GM19463 (cell line): ENCODE measurements around the gene PLXNB3.

Experiments
- ATAC-seq: cut with Tn5 transposase; IDR thresholded peaks from one replicate; pipeline ENCODE4 v1.9.1; 2021; ENCODE audit warnings: mild to moderate bottlenecking, moderate library complexity; ENCODE audit not compliant: unreplicated experiment

The PLXNB3 gene

DNA sequence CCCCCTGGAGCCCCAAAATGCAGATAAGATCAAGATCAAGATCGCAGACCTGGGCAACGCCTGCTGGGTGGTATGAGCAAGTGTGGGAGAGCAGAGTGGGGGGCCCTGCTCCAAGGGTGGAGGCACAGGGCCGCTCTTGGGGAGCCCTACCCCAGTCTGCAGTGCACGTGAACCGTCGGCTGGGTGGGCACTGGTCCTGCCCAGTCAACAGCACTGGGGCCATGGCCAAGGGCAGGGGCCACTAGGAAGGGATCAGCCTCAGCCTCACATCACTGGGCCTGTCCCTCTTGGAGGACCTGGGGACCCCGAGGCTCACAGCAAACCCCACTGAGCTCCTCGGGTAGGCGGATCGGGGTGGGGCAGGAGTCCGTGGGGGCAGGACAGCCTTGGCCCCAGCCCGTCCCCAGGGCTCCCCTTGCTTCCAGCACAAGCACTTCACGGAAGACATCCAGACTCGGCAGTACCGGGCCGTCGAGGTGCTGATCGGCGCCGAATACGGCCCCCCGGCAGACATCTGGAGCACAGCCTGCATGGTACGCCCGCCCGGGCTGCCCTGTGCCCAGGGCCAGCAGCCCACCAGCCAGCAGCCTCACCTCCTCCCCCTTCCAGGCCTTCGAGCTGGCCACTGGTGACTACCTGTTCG, 20.4 kb downstream of the PLXNB3 start:
- no peak for ATAC-seq

DNA sequence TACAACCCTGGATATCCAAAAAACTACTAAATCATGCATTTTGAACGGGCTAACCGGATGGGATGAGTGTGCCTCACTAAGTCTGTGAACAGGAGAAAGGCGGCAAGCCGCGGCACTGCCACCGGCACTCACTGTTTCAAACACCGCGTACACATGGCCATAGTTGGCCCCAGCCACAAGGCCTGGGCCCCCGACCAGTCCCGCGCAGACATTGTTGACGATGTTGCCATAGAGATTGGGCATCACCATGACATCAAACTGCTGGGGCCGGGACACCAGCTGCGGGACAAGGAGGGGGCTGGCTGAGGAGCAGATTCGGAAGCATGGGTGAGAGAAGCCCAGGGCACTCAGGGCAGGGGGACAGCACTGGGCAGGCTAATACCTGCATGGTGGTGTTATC, 22.6 kb downstream of the PLXNB3 start:
- no peak for ATAC-seq

DNA sequence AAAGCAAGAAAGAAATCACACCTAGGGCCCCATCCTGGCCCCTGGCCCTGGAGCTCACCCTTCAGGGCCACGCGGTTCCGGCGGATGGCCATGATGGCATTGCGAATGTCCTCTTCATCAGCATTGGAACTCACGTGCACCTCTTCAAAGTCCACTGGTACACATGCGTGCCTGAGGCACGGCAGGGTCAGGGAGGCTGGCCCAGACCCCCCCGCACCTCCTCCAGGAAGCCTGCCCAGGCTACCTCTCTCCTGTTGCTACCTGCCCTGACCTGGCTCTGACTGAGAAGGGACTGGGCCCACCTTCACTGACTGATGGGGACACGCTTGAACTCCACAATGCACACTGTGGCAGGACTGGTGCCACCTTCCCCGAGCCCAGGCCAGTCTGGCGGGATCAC, 25.6 kb downstream of the PLXNB3 start:
- no peak for ATAC-seq

DNA sequence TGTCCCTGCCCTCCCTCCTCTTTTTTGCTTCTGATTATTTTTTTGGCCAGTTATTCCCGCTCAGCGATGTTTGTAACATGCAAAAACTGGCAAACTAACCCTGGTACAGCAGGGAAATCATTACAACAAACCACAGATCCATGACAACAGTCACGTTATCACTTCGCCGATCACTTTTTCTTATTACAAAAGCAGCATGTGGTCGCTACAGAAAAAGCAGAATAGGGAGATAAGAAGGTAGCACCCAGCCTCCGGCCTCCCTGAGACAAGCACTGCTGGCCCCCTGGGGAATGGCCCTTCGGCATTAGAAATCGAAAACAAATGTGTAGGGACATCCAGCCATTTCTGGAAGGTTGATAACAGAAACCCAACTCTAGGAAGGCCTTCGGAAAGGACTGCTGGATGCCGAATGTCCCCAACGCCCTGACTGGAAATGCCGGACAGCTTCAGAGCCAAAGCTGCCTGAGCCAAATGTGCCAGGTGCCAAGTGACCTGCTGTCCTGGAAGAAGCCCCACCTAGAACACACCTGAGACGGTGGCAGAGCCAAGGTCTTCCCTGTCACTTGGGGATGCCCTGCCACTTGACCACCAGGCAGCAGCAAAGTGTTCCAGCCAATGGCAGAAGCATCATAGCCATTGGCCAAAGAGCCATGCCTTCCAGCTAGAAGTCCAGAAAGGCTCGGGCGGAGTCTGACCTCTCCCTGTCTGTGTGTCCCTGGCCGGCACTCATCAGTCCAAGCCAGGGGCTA, 27.2 kb downstream of the PLXNB3 start:
- ATAC-seq = no peak

DNA sequence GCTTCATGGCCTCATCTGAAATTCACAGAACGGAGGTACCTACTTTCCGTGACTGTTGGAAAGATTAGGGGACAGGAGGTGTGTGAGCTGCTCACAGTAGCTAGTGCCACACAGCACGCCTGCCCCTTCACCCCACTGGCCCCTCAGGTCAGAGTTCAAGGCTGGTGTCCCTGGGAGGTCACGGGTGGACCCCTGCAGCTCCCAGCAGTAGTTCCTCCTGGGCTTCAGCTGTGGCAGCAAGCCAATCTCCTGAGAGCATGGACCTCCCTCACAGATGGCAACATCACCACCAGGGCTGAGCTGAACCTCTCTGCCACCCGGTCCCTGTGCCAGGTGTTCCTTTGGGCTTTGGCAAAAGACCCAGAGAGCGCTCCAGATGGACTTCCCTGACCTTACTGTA, 28.3 kb downstream of the PLXNB3 start:
- ATAC-seq = no peak

DNA sequence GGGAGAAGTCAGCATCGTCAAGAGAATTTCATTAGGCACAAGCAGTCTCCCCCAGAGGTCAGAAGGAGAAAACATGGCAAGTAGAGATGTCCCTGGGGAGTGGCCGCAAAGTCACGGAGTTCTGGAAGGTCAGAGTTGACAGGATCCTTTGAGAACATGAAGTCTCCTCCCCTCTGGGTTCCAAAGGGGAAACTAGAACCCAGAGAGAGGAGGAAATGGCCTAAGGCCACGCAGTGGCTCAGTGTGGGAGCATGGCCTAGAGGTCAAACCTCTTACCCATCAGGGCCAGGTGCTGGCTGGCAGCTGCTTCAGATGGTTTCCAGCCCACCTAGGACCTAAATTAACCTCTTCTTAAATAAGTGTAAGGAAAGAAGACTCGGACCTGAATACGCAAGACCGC, 29.2 kb downstream of the PLXNB3 start:
- no peak for ATAC-seq

DNA sequence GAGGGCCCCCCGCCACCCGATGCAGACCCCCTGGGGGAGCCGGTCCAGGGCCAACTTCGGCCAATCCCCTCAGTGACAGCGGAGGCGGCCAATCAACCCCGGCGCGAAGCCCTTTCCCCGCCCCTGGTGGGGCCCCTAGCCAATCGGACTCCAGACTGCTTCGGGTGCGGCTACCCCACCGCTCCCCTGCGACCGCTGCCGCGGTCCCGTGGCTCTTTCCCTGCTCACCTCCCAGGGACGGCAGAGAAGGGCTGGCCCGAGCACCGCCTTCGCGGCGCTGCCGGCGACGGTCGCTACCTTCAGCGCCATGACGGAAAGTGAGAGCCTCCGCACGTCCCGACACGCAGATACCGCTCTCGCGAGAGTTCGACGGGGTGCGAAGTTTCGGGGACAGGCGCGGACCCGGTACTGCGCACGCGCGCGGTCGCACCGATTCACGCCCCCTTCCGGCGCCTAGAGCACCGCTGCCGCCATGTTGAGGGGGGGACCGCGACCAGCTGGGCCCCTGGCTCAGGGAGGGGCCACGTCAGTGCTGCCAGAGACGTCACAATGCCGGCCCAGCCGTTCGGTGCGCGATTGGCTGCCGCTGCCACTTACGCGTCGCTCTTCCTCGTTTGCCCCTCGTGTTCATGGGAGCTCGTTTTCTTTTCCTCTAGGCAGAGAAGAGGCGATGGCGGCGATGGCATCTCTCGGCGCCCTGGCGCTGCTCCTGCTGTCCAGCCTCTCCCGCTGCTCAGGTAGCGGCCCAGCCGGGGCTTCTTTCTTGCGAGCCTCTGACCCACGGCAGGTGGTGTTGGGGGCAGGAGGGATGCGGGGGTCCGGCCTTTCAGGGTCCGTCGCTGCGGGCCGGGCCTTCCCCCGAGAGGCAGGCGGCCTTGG, 30.2 kb downstream of the PLXNB3 start, which contains the start of the genes IDH3G and SSR4:
IDH3G (minus strand) TSS at position 358 of the 879 bp plus-strand sequence; CDS start at position 309, 49 bp downstream.
SSR4 (plus strand) TSS at position 651 of the 879 bp plus-strand sequence; CDS start at position 671, 20 bp downstream.
- peak; percentile 92 for ATAC-seq

DNA sequence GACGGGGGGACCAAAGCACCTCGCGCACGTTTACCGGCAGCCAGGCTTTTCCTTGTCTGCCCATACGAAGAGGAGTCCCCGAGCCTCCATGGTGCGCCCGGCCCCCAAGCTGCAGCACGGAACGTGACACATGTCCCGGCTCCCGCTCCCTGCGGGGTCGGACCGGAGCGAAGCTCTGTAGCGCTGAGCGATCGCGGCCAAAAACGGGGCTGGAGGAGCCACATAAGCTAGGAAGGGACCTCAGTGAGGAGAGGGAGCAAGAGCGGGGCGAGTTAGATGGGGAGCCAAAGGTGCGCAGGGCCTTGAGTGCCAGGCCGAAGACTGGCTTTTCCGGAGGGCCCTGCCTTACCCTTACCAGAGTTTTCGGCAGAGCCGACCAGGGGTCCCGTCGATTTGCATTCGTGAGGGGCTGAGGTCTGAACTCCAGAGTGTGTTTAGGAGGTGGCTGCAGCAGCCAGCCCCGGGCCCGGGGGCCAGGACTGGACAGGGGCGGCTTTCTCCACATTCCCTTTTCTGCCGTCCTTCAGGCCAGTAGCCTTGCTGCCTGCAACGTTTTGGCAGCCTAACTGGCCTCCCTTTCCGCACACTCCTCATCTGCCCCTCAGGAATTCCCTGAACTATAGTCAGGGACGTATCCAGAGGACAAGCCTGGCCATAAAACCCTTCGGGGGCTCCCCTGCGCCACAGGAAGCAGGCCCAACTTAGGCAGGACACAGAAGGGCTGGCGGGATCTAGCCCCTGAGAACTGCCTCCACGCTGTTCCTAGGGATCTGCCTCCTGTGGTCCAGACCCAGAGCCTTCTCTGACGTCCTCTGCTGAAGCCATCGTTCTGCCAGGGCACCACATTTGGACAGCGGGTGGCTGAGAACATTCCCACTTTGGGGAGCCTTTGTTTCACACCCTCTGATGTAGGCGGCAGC, 31.1 kb downstream of the PLXNB3 start:
- ATAC-seq = no peak

DNA sequence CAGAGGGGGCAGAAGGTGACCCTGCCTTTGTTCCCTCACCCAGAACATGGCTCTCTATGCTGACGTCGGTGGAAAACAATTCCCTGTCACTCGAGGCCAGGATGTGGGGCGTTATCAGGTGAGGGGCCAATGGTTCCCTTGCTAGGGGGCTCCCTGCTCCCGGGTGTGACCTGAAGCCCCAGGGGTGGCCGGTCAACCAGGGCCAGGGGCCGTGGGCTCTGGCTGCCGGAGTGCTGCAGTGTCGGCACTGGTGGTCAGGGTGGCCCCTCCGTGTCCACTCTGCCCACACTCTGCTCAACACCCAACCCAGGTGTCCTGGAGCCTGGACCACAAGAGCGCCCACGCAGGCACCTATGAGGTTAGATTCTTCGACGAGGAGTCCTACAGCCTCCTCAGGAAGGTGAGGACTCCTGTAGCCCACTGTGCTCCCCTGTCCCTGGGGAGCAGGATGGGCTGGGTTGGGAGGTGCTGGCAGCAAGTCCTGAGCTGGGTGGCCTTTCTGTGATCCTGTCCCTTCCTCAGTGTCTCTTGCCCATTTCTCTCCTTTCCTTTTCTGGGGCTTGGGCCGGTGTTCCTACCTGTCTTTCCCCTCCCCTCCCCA, 33.5 kb downstream of the PLXNB3 start:
- ATAC-seq = no peak

DNA sequence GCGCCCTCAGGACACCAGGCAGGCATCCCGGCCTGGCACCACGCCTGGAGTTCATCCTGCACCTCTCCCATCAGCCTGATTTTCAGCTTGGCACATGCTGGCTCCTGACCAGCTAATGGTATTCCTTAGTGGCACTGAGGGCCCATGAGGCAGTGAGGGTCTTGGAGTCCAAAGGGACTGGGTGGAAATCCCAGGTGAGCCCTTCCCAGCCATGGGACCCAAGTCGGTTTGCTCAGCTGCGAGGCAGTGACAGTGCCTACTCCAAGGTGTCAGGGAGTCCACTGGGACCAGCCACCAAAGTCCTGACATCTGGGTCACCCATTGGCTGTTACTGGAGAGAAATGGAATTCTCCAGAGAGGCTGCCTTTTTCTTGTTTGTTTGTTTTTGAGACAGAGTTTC, 35.3 kb downstream of the PLXNB3 start:
- no peak for ATAC-seq

DNA sequence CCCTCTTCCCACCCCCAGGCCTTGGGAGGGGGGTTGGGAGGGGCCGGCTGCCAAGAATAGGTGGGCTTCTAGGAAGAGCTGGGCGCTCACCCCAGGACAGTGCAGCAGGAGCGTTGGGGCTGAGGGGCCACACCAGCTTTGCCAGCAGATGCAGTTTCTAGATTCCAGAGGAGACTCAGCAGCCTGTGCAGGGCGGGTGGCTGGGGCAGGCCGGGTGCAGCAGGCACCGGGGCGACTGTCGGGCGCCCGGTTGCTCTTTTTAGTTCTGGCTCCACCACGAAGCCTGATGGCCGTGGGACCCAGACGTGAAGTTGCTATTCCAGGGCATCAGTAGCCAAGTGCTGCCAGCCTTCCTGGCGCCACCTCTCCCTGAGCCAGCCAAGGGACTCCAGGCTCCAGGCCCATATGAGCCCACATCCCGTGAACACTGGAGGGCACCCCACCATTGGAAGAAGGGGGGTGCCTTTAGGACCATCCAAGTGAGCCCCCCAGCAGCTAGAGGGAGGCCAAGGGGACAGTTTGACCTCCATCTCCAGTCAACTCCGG, 36.2 kb downstream of the PLXNB3 start:
- no peak for ATAC-seq

DNA sequence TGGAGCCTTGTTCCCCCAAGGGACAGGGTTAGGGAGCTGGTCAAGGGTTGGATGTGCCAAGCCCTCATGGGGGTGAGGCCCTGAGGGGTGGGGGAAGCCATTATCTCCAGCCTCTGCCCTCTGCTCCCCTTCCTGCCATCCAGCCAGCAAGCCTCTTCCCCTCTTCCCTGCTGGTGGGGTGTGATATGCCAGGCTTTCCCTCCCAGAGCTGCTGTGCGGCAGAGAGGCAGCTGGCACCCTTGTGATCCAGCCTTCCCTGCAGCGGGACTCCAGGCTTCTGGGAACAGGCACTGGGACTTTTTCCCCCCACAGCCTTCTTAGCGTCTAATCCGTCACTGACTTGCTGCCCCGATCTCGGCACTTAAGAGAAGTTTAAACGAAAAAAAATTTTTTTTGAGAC, 36.7 kb downstream of the PLXNB3 start:
- no peak for ATAC-seq

DNA sequence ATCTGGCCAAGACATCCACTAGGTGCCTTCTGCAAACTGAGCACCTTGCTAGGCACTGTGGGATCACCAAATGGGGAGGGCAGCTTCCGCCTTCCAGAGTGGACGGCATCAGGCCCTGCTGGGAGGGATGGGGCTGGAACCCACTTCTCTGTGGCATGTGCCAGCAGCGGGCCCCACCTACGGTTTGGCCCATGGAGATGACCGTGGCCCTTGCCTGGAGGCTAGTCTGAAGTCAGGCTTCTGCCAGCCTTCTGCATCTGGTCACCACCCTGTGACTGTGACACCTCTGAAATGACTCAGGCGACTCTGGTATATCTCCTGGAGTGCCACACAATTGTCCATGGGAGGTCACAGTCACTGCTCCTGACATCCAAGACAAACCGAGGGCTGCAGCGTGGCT, 37.6 kb downstream of the PLXNB3 start:
- no peak for ATAC-seq

DNA sequence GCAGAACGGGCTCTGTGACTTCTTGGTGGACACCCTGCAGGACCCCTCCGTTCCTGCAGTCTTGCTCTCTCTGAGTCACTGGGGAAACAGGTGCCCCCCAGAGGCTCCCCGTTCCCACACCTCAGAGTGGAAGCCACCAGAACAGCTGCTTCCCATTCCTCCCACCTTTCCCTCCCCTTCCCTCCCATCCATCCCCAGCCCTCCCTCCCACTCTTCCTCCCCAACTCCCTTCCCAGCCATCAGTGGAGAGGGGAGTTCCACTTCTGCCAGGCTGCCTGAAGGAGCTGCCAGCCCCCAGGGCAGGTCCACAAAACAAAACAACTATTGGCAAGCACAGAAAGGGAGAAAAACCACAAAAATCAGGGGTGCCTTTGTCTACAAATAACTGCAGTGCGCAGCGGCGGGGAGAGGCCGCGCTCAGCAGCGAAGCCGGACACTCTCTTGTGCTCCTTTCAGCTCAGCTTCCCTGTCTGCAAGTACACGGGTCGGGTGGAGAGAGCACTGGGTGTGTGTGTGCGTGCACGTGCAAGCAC, 38.5 kb downstream of the PLXNB3 start:
- ATAC-seq = no peak

DNA sequence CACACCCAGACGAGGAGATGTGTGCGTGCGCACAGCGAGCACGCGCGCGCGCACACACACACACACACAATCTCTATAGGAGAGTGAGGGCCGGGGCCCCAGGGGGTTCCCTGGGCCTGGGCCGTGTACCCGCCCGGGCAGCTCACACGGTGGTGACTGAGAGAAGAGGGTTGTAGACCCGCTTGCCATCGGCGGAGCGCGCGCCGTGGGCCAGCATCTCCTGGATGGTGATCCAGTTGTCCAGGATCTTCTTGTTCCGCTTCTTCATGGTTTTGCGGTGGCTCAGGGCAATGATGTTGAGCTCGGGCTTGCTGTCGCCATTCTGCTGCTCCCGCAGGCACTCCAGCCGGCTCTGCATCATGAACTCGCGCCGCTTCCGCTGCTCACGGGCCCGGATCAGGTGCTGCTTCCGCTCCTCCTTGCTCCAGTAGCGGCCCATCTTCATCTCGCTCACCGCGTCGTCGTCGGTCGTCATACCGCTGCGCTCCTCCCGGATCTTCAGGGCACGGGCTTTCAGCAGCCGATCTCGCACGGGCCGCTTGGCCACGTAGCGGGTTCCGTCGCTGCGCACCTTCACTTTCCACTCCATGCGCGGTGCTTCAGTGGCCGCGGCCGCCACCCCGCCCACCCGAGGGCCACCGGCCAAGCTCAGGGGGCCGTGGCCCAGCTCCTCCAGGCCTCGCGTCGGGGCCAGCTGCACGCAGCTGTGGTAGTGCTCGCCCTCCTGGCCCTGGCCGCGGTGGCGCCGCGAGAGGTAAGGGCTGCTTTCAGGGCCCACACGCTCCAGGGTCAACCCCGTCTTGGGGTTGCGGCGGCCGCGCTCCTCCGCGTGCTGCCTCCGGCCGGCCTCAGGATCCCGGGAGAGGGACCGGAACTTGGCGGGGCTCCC, 39.4 kb downstream of the PLXNB3 start:
- ATAC-seq = no peak

DNA sequence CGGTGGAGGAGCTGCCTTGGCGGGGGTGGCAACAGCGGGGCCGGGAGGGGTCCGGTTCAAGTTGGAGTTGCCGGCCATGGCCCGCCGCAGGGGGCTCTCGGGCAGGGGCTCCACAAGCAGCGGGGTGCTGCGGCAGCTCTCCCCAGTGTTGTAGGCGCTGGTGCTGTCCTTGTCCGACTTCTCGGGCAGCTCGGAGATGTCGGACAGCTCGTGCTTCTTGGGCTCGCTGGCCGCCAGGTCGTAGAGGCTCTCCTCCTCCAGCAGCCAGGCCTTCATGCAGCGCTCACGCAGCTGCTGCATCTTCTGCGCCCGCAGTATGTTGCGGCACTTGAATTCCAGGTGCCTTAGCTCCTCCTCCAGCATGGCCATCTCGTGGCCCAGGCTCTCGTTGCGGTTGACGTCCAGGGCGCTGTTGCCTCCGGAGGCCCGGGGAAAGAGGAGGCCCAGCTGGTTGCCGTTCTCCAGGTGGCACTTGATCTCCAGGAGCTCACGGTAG, 40.1 kb downstream of the PLXNB3 start:
- ATAC-seq = no peak

DNA sequence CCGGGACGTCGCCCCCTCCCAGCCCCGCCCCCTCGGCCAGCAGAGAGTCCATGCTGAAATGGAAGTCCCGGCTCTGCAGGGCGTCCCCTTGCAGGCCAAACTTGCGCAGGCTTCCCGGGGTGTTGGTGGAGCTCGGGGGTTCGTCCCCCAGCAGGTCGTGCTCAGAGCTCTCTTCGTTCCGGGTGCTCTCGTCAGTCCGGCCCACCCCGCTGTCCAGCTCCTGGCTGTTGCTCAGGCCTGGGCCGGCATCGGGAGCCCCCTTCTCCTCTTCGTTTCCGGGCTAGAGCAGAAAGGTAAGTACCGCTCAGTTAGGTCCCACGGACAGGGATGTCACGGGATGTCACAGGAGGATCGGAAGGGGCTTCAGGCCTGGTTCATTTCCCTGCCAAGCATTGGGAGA, 40.6 kb downstream of the PLXNB3 start:
- ATAC-seq = no peak

DNA sequence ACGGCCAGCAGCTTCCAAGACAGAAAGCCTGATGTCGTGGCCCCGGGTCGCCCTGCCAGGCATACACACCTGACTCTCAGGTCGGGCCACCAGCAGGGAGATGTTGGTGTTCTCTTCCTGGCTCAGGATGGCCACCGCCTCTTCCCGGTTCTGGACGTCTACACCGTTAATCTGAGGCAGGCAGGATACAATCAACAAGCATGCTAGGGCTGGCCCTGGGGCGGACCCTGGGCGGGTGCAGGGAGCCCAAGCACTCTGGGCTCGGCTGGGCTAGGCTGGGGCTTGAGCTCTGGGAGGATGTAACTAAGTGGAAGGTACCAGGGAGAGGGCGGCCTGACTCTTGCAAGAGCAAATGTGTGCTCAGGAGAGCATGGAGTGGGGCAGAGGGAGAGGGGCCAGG, 41.4 kb downstream of the PLXNB3 start:
- no peak for ATAC-seq
